Neural cell (in vitro differentiated cells): Measurements from ENCODE around the gene RC3H2. TPM values are rescaled to one million over a fixed set of nuclear protein-coding genes. Genes with fewer than 3 reads are reported as not detected.

ENCODE experiments used
- H2AFZ ChIP-seq: fragments of 200-600, 300-800 bp; sonication (generic), shearing (Covaris generic); 2 replicates; pipeline ENCODE4 v1.6.0; 2014; ENCODE audit warnings: low read depth, mild to moderate bottlenecking, antibody characterized with exemption, low read length, moderate library complexity
- H3F3A ChIP-seq: fragments of 200-600 bp; shearing (Covaris generic); 2 replicates; pipeline ENCODE4 v1.6.1; 2016; ENCODE audit warnings: mild to moderate bottlenecking, moderate library complexity, mixed read lengths, antibody characterized with exemption, low read length; ENCODE audit not compliant: insufficient read depth, poor library complexity, severe bottlenecking
- H3K27ac ChIP-seq: fragments of 200-600, 300-800 bp; sonication (generic), shearing (Covaris generic); 2 replicates; pipeline ENCODE4 v1.5.1; 2014; ENCODE audit warnings: mild to moderate bottlenecking, low read length, moderate library complexity
- H3K27me3 ChIP-seq: fragments of 300-800, 200-600 bp; sonication (generic), shearing (Covaris generic); 2 replicates; pipeline ENCODE4 v1.6.0; 2014; ENCODE audit warnings: mild to moderate bottlenecking, low read depth, low read length, moderate library complexity; ENCODE audit not compliant: insufficient read depth
- H3K36me3 ChIP-seq: fragments of 300-800, 200-600 bp; sonication (generic), shearing (Covaris generic); 2 replicates; pipeline ENCODE4 v1.5.1; 2014; ENCODE audit warnings: mild to moderate bottlenecking, antibody characterized with exemption, low read length, moderate library complexity; ENCODE audit not compliant: insufficient read depth
- H3K4me2 ChIP-seq: fragments of 300-800, 200-600 bp; sonication (generic), shearing (Covaris generic); 2 replicates; pipeline ENCODE4 v1.6.0; 2014; ENCODE audit warnings: mild to moderate bottlenecking, low read length
- H3K4me3 ChIP-seq: fragments of 300-800, 200-600 bp; sonication (generic), shearing (Covaris generic); 2 replicates; pipeline ENCODE4 v1.5.1; 2014; ENCODE audit warnings: mild to moderate bottlenecking, low read length, moderate library complexity
- H3K79me2 ChIP-seq: fragments of 200-600 bp; shearing (Covaris generic); replicated peaks from 2 replicates; pipeline ENCODE4 v1.6.0; 2014; ENCODE audit warnings: mild to moderate bottlenecking, low read length, moderate library complexity; ENCODE audit not compliant: insufficient read depth
- H3K9ac ChIP-seq: fragments of 300-800, 200-600 bp; sonication (generic), shearing (Covaris generic); 2 replicates; pipeline ENCODE4 v1.6.1; 2016; ENCODE audit warnings: mild to moderate bottlenecking, low read length, mixed read lengths
- H3K9me2 ChIP-seq: fragments of 200-600 bp; shearing (Covaris generic); 2 replicates; pipeline ENCODE4 v1.6.1; 2016; ENCODE audit warnings: mild to moderate bottlenecking, low read length, mixed read lengths; ENCODE audit not compliant: insufficient read depth
- H3K9me3 ChIP-seq: fragments of 200-600, 300-800 bp; sonication (generic), shearing (Covaris generic); 2 replicates; pipeline ENCODE4 v1.6.1; 2016; ENCODE audit warnings: mild to moderate bottlenecking, mixed run types, low read length, moderate library complexity, mixed read lengths
- H4K20me1 ChIP-seq: fragments of 200-600 bp; shearing (Covaris generic); 2 replicates; pipeline ENCODE4 v1.6.1; 2016; ENCODE audit warnings: mild to moderate bottlenecking, mixed run types; ENCODE audit not compliant: insufficient read depth
- EP300 ChIP-seq: fragments of 450-650 bp; conservative IDR thresholded peaks from 2 replicates; pipeline ENCODE4 v1.6.1; 2014; ENCODE audit warnings: antibody characterized with exemption, mild to moderate bottlenecking, moderate library complexity; ENCODE audit not compliant: poor library complexity, severe bottlenecking
- EZH2 ChIP-seq: fragments of 200-600, 300-800 bp; shearing (Covaris generic), sonication (generic); IDR thresholded peaks from 2 replicates; pipeline ENCODE4 v1.6.1; 2014; ENCODE audit warnings: antibody characterized with exemption, low read length, borderline replicate concordance, mild to moderate bottlenecking; ENCODE audit not compliant: insufficient read depth, poor library complexity, severe bottlenecking
- MXI1 ChIP-seq: fragments of 450-650 bp; conservative IDR thresholded peaks from 2 replicates; pipeline ENCODE4 v1.6.1; 2014; ENCODE audit warnings: antibody characterized with exemption, mild to moderate bottlenecking; ENCODE audit not compliant: poor library complexity, severe bottlenecking
- POLR2AphosphoS5 ChIP-seq: IDR thresholded peaks from 2 replicates; pipeline ENCODE4 v1.6.1; 2012
- RAD21 ChIP-seq: fragments of 450-650 bp; conservative IDR thresholded peaks from 2 replicates; pipeline ENCODE4 v1.6.1; 2014; ENCODE audit warnings: antibody characterized with exemption, mild to moderate bottlenecking, moderate library complexity
- SMC3 ChIP-seq: fragments of 450-650 bp; conservative IDR thresholded peaks from 2 replicates; pipeline ENCODE4 v1.6.1; 2014; ENCODE audit warnings: antibody characterized with exemption, mild to moderate bottlenecking, moderate library complexity; ENCODE audit not compliant: poor library complexity
- TAF1 ChIP-seq: IDR thresholded peaks from 2 replicates; pipeline ENCODE4 v1.6.1; 2012; ENCODE audit warnings: low read depth
- polyA plus RNA-seq: library from polyadenylated mRNA; depleted of rRNA; stranded (reverse); fragments of >200 nt; gene quantifications from 2 replicates; pipeline ENCODE4 v1.2.3, GENCODE V29; 2014
- TF ChIP-seq, protein P1 (sequence below): IDR thresholded peaks from 2 replicates; pipeline ENCODE4 v1.6.1; 2012; ENCODE audit warnings: borderline replicate concordance
- TF ChIP-seq, protein P2 (sequence below): fragments of 450-650 bp; IDR thresholded peaks from 2 replicates; pipeline ENCODE4 v1.5.1; 2014; ENCODE audit warnings: antibody characterized with exemption, mild to moderate bottlenecking, moderate library complexity; ENCODE audit not compliant: poor library complexity, severe bottlenecking

RC3H2 gene
- polyA plus RNA-seq, 1 donor from 2014 or later, result 34.8 TPM

DNA sequence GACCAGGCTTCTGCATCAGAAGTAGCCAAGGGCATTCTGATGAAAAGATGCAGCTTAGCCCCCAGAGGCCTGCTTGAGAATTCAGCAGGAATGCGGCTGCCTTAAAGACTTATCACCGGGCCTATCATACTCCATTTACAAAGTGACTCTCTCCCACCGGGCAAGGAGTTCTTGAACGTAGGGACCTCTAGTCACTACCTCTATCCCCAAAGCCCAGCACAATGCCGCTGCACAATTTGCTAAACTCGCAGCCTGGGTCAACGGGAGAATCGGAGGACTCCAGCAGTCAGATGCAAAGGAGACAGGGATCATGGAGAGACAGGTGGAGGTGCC lies 77.4 kb downstream of the RC3H2 start:
- H3K27me3 ChIP-seq, result no peaks in the 10 kb centered on the region
- H2AFZ ChIP-seq, result peak overlapping the region; percentile 97
- H3F3A ChIP-seq, result no peaks in the 10 kb centered on the region
- H3K4me2 ChIP-seq, result peak overlapping the region; percentile 78
- H3K9ac ChIP-seq, result peak overlapping the region; percentile 76
- H3K4me3 ChIP-seq, result peak overlapping the region; percentile 100
- H4K20me1 ChIP-seq, result no peaks in the 10 kb centered on the region
- H3K27ac ChIP-seq, result peak overlapping the region; percentile 72
- peaks cover 38% of the 10 kb centered on the region for H3K79me2 ChIP-seq
- H3K9me2 ChIP-seq, result no peaks in the 10 kb centered on the region
- no peaks in the 10 kb centered on the region for H3K36me3 ChIP-seq
- TF ChIP-seq EZH2, result no peak
- TF ChIP-seq, protein P1, sequence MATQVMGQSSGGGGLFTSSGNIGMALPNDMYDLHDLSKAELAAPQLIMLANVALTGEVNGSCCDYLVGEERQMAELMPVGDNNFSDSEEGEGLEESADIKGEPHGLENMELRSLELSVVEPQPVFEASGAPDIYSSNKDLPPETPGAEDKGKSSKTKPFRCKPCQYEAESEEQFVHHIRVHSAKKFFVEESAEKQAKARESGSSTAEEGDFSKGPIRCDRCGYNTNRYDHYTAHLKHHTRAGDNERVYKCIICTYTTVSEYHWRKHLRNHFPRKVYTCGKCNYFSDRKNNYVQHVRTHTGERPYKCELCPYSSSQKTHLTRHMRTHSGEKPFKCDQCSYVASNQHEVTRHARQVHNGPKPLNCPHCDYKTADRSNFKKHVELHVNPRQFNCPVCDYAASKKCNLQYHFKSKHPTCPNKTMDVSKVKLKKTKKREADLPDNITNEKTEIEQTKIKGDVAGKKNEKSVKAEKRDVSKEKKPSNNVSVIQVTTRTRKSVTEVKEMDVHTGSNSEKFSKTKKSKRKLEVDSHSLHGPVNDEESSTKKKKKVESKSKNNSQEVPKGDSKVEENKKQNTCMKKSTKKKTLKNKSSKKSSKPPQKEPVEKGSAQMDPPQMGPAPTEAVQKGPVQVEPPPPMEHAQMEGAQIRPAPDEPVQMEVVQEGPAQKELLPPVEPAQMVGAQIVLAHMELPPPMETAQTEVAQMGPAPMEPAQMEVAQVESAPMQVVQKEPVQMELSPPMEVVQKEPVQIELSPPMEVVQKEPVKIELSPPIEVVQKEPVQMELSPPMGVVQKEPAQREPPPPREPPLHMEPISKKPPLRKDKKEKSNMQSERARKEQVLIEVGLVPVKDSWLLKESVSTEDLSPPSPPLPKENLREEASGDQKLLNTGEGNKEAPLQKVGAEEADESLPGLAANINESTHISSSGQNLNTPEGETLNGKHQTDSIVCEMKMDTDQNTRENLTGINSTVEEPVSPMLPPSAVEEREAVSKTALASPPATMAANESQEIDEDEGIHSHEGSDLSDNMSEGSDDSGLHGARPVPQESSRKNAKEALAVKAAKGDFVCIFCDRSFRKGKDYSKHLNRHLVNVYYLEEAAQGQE, result no peak
- no peak for TF ChIP-seq SMC3
- TF ChIP-seq, protein P2, sequence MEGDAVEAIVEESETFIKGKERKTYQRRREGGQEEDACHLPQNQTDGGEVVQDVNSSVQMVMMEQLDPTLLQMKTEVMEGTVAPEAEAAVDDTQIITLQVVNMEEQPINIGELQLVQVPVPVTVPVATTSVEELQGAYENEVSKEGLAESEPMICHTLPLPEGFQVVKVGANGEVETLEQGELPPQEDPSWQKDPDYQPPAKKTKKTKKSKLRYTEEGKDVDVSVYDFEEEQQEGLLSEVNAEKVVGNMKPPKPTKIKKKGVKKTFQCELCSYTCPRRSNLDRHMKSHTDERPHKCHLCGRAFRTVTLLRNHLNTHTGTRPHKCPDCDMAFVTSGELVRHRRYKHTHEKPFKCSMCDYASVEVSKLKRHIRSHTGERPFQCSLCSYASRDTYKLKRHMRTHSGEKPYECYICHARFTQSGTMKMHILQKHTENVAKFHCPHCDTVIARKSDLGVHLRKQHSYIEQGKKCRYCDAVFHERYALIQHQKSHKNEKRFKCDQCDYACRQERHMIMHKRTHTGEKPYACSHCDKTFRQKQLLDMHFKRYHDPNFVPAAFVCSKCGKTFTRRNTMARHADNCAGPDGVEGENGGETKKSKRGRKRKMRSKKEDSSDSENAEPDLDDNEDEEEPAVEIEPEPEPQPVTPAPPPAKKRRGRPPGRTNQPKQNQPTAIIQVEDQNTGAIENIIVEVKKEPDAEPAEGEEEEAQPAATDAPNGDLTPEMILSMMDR, result no peak
- no peak for TF ChIP-seq MXI1
- TF ChIP-seq POLR2AphosphoS5, result no peak
- TF ChIP-seq RAD21, result no peak
- no peak for TF ChIP-seq EP300
- no peak for TF ChIP-seq TAF1
- H3K9me3 ChIP-seq, result no peaks in the 10 kb centered on the region

DNA sequence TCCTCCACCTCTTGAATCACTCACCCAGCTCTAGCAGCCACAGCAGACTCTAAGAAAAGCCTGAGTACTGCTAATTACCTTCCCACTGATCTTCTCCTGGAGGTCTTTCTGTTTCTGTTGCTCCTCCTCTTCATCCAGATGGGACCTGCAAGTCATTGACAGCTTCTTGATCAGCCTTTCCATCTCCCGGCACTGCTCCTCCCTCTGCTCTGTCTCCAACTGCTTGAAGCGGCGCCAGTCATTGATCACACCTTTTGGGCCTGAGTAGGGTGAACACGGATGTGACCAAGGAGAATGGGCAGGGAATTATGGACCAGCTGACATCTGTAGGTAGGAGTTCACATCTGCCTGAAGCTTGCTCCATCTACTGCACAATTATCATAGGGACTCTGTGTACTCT lies 82.2 kb downstream of the RC3H2 start:
- H3K4me2 ChIP-seq, result no peak overlapping the region
- no peak overlapping the region for H3K9ac ChIP-seq
- H3F3A ChIP-seq, result no peaks in the 10 kb centered on the region
- H3K9me2 ChIP-seq, result no peaks in the 10 kb centered on the region
- H2AFZ ChIP-seq, result no peak overlapping the region
- H3K27ac ChIP-seq, result no peak overlapping the region
- no peaks in the 10 kb centered on the region for H3K36me3 ChIP-seq
- H3K4me3 ChIP-seq, result no peak overlapping the region
- TF ChIP-seq, protein P2, result no peak
- TF ChIP-seq SMC3 (no peak), POLR2AphosphoS5 (no peak), RAD21 (no peak), EZH2 (no peak), TAF1 (no peak), EP300 (no peak), MXI1 (no peak)
- TF ChIP-seq, protein P1, result no peak
- no peaks in the 10 kb centered on the region for H3K27me3 ChIP-seq
- H3K9me3 ChIP-seq, result no peaks in the 10 kb centered on the region
- no peaks in the 10 kb centered on the region for H4K20me1 ChIP-seq
- peaks cover 34% of the 10 kb centered on the region for H3K79me2 ChIP-seq
